Esophagus muscularis mucosa (tissue), 4 donors: ENCODE data around the gene MCOLN2.

Experiments used
- CTCF ChIP-seq, 3 experiments: fragments of 200-600 bp in 2 of 3; fragments of 450-650 bp in 1 of 3; sonication (generic) in 2 of 3; IDR thresholded peaks; one replicate each; pipeline ENCODE4 v1.5.1; 2017 to 2019; ENCODE audit warnings: antibody characterized with exemption in 3 of 3, mild to moderate bottlenecking in 2 of 3, moderate library complexity in 1 of 3
- EP300 ChIP-seq: sonication (generic); formaldehyde crosslinking; IDR thresholded peaks from one replicate; pipeline ENCODE4 v1.6.1; 2017; ENCODE audit warnings: antibody characterized with exemption
- POLR2AphosphoS5 ChIP-seq, 2 donors: sonication (generic); formaldehyde crosslinking; IDR thresholded peaks; one replicate each; pipeline ENCODE4 v1.6.1; 2017; ENCODE audit warnings: antibody characterized with exemption in 2 of 2

DNA sequence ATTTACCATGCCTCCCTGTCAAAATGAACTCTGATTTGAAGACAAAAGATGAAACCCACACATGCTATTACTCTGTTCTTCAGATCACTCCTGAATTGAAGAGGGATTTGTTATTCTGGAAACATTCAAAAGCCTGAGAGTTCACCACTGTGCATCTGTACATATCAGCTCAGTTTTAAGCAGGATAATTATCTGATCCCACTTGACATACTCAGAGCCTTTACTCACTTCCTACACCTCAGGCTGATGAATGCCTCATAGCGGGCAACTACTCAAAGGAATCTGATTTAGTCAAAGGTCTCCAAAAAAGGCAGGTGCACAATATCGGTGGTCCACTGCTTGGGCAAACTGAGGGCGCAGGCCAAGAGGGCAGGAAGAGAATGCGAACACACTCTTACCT is 56.4 kb downstream of the MCOLN2 start:
- TF ChIP-seq CTCF (IDR thresholded peaks at IDR 0.05) = no peak
- TF ChIP-seq POLR2AphosphoS5 (IDR thresholded peaks at IDR 0.05) = no peak
- TF ChIP-seq EP300 = no peak
